A549 (cell line): Measurements from ENCODE around the gene WIPF3. TPM values are rescaled to one million over a fixed set of nuclear protein-coding genes. Genes with fewer than 3 reads are reported as not detected.

Experiments
- ATAC-seq, 2 experiments: fragments of 200-7000 bp in 1 of 2; fragments of >200 bp in 1 of 2; cut with Nextera tagmentation in 1 of 2; cut with Tn5 transposase in 1 of 2; 3 replicates each; pipeline versions ENCODE4 v1.8.0 to v1.9.1; 2018 to 2020; ENCODE audit warnings: mild to moderate bottlenecking in 1 of 2, moderate library complexity in 1 of 2
- CTCF ChIA-PET: fragments of 300-600 bp; sonication (Branson Sonifier 250); formaldehyde crosslinking; extraction: SDS; loops from one replicate; lab custom pipeline; 2021; ENCODE audit warnings: antibody characterized with exemption, inconsistent platforms; lab: Yijun Ruan, JAX
- POLR2A ChIA-PET: fragments of 350-600 bp; formaldehyde crosslinking; extraction: SDS; loops from one replicate; lab custom pipeline; 2021; ENCODE audit warnings: antibody characterized with exemption, inconsistent platforms; lab: Yijun Ruan, JAX
- DNase-seq, 2 experiments: peaks; one replicate each; pipeline versions ENCODE4 v3.0.0 to v3.0.0-alpha.2; 2011 to 2016; ENCODE audit warnings: low read depth in 1 of 2, low spot score in 1 of 2
- FAIRE-seq: peaks from 2 replicates; lab custom pipeline; 2011; peaks lifted over from hg19 to GRCh38; lab: Jason Lieb, UNC
- H3K27ac ChIP-seq, 2 experiments: fragments of >200 bp; sonication (Bioruptor Twin); formaldehyde crosslinking; 3 replicates each; pipeline ENCODE4 v1.5.1; 2016 to 2017
- H3K4me1 ChIP-seq: fragments of >200 bp; sonication (Bioruptor Twin); formaldehyde crosslinking; 3 replicates; pipeline ENCODE4 v1.6.1; 2016
- H3K4me2 ChIP-seq: fragments of >200 bp; sonication (Bioruptor Twin); formaldehyde crosslinking; 3 replicates; pipeline ENCODE4 v1.6.1; 2016
- H3K4me3 ChIP-seq: fragments of >200 bp; sonication (Bioruptor Twin); formaldehyde crosslinking; 3 replicates; pipeline ENCODE4 v1.5.1; 2016
- H3K9me3 ChIP-seq: fragments of >200 bp; sonication (Bioruptor Twin); formaldehyde crosslinking; 3 replicates; pipeline ENCODE4 v1.6.1; 2016
- CBX2 ChIP-seq: fragments of 200-600 bp; sonication (generic); IDR thresholded peaks from 2 replicates; pipeline ENCODE4 v1.6.1; 2016; ENCODE audit warnings: low read depth, mild to moderate bottlenecking, borderline replicate concordance
- CEBPB ChIP-seq, 2 experiments: fragments of >200 bp in 1 of 2; sonication (Bioruptor Twin) in 1 of 2; formaldehyde crosslinking in 1 of 2; IDR thresholded peaks; 2 replicates each; pipeline ENCODE4 v1.6.1; 2012 to 2016
- CHD2 ChIP-seq: fragments of 150-350 bp; IDR thresholded peaks from 2 replicates; pipeline ENCODE4 v1.6.1; 2014; ENCODE audit warnings: low read length; ENCODE audit not compliant: partially characterized antibody
- CHD4 ChIP-seq: fragments of 200-600 bp; sonication (generic); IDR thresholded peaks from 2 replicates; pipeline ENCODE4 v1.6.1; 2016; ENCODE audit warnings: antibody characterized with exemption, mild to moderate bottlenecking, borderline replicate concordance
- EHF ChIP-seq: fragments of 250-450 bp; sonication (Bioruptor Pico); IDR thresholded peaks from 2 replicates; pipeline ENCODE4 v1.5.0; 2020; ENCODE audit warnings: mild to moderate bottlenecking
- ESRRA ChIP-seq: fragments of 150-350 bp; IDR thresholded peaks from 2 replicates; pipeline ENCODE4 v1.6.1; 2014; ENCODE audit warnings: mild to moderate bottlenecking, low read length, borderline replicate concordance
- FOSL2 ChIP-seq, 2 experiments: fragments of 450-650 bp in 1 of 2; fragments of >200 bp in 1 of 2; sonication (Bioruptor Twin) in 1 of 2; formaldehyde crosslinking; IDR thresholded peaks; 2 replicates each; pipeline versions ENCODE4 v1.5.0 to v1.6.1; 2016 to 2020; ENCODE audit warnings: mild to moderate bottlenecking in 1 of 2, moderate library complexity in 1 of 2
- HOXB5 ChIP-seq: fragments of 250-450 bp; sonication (Bioruptor Pico); IDR thresholded peaks from 2 replicates; pipeline ENCODE4 v1.5.0; 2020; ENCODE audit warnings: mild to moderate bottlenecking, moderate library complexity
- JUN ChIP-seq, 2 experiments: fragments of >200 bp; sonication (Bioruptor Twin); formaldehyde crosslinking; IDR thresholded peaks; 2 replicates in 1 of 2; 3 replicates in 1 of 2; pipeline ENCODE4 v1.6.1; 2016 to 2017
- KDM5A ChIP-seq: fragments of 200-600 bp; sonication (generic); IDR thresholded peaks from 2 replicates; pipeline ENCODE4 v1.6.1; 2016; ENCODE audit warnings: antibody characterized with exemption, mild to moderate bottlenecking
- MAZ ChIP-seq: fragments of 150-350 bp; IDR thresholded peaks from 2 replicates; pipeline ENCODE4 v1.6.1; 2014; ENCODE audit warnings: antibody characterized with exemption, low read depth, low read length, borderline replicate concordance
- NR3C1 ChIP-seq: fragments of >200 bp; sonication (Bioruptor Twin); formaldehyde crosslinking; IDR thresholded peaks from 3 replicates; pipeline ENCODE4 v1.6.1; 2017
- PHF8 ChIP-seq: fragments of 200-600 bp; sonication (generic); IDR thresholded peaks from 2 replicates; pipeline ENCODE4 v1.6.1; 2016; ENCODE audit warnings: low read depth, mild to moderate bottlenecking, antibody characterized with exemption, moderate library complexity, borderline replicate concordance
- POLR2A ChIP-seq: IDR thresholded peaks from 2 replicates; pipeline ENCODE4 v1.6.1; 2012; ENCODE audit warnings: mild to moderate bottlenecking, low read length
- POLR2AphosphoS2 ChIP-seq: conservative IDR thresholded peaks from 2 replicates; pipeline ENCODE4 v1.6.1; 2012; ENCODE audit warnings: low read length, improper control_type of control experiment, inconsistent platforms
- RCOR1 ChIP-seq: fragments of 150-350 bp; IDR thresholded peaks from 2 replicates; pipeline ENCODE4 v1.6.1; 2014; ENCODE audit warnings: antibody characterized with exemption, low read length, low read depth
- RNF2 ChIP-seq: fragments of 200-600 bp; sonication (generic); IDR thresholded peaks from 2 replicates; pipeline ENCODE4 v1.6.1; 2016; ENCODE audit warnings: low read depth, mild to moderate bottlenecking, antibody characterized with exemption, moderate library complexity, borderline replicate concordance
- ZSCAN20 ChIP-seq: fragments of 250-450 bp; sonication (Bioruptor Pico); IDR thresholded peaks from 2 replicates; pipeline ENCODE4 v1.8.0; 2022; ENCODE audit warnings: mild to moderate bottlenecking, moderate library complexity
- WGBS: methylation state at CpG from one replicate; pipeline ENCODE4 v1.1.6; 2017; ENCODE audit errors: missing lambda C conversion rate; 5-methylcytosine and 5-hydroxymethylcytosine counted together
- polyA plus RNA-seq, 4 experiments: library from polyadenylated mRNA; depleted of rRNA in 3 of 4; stranded (reverse); fragments of >200 nt; fragmentation: RNase III in 1 of 4; extraction: RNeasy Plus Mini Kit Qiagen cat#74134 plus additional on column Dnase treatment in 1 of 4; gene quantifications; 2 replicates in 3 of 4; 3 replicates in 1 of 4; pipeline ENCODE4 v1.2.3, GENCODE V29; 2011 to 2017
- TF ChIP-seq, protein P1 (sequence below): fragments of >200 bp; sonication (Bioruptor Twin); formaldehyde crosslinking; IDR thresholded peaks from 3 replicates; pipeline ENCODE4 v1.5.1; 2016
- TF ChIP-seq, protein P2 (sequence below): fragments of 200-600 bp; sonication (generic); IDR thresholded peaks from 2 replicates; pipeline ENCODE4 v1.6.1; 2016; ENCODE audit warnings: antibody characterized with exemption, mild to moderate bottlenecking, moderate library complexity
- TF ChIP-seq, protein P3 (sequence below): IDR thresholded peaks from 2 replicates; pipeline ENCODE4 v1.6.1; 2012
- TF ChIP-seq, protein P4 (sequence below): IDR thresholded peaks from 2 replicates; pipeline ENCODE4 v1.6.1; 2012

The WIPF3 gene
- polyA plus RNA-seq, 2 of the 4 experiments (the other 2 are of a cell fraction): 0.10 to 0.30 TPM

DNA sequence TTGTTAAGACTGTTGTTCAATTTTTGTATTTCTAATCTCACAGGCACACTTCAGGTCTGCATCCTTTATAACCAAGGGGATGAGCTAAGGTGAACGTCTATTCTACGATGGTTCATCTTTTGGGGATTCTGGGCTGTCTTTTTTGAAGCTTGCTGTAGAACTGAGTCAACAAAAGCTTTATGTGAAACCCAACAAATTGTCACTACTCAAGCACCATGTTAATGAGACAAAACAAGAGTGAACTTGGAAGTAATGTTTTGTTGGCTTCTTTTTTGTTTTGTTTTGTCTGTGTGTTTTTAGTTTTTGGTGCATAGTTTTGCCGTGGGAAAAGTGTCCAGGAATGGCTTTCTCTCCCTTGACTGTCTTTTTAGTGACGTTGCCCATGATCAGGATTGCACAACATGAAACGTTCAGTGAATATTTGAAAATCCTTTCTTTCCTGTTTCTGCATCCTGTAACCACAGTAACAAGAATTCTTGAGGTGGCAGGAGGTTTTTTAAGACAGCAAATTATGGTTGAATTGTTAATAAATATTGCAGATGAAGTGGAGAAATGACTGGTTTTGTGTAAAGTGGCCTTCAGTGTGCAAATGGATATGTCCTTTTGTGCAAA, 65.6 kb downstream of the WIPF3 start:
- peak in 1 of 2 experiments; percentile 17 for DNase-seq
- Histone ChIP-seq H3K4me2 (peak overlapping the region; percentile 69), H3K27ac (no peak overlapping the region), H3K9me3 (no peaks in the 10 kb centered on the region), H3K4me3 (peak overlapping the region; percentile 36; the same call in 2 of the 3 replicates), H3K4me1 (no peaks in the 10 kb centered on the region; the same call in 2 of the 3 replicates)
- TF ChIP-seq PHF8 (no peak), CEBPB (IDR thresholded peaks at IDR 0.05) (0 out of 4 replicates have a peak, but pooled peaks of 1 of the 2 experiments have one; percentile 12)
- ChIA-PET CTCF (interaction anchor here (0.8 to 2.4 kb wide), 6 partner anchors 18 to 479 kb away, joined by 3 to 13 read pairs (median 3); no protein-coding TSS in a partner anchor), POLR2A (interaction anchor here (0.6 kb wide), 1 partner anchor 187 kb away, joined by 4 read pairs; no protein-coding TSS in a partner anchor)
- 61% methylated on average over 5 of the region's 5 CpGs for WGBS
- no peak for ATAC-seq
- no peak for FAIRE-seq

DNA sequence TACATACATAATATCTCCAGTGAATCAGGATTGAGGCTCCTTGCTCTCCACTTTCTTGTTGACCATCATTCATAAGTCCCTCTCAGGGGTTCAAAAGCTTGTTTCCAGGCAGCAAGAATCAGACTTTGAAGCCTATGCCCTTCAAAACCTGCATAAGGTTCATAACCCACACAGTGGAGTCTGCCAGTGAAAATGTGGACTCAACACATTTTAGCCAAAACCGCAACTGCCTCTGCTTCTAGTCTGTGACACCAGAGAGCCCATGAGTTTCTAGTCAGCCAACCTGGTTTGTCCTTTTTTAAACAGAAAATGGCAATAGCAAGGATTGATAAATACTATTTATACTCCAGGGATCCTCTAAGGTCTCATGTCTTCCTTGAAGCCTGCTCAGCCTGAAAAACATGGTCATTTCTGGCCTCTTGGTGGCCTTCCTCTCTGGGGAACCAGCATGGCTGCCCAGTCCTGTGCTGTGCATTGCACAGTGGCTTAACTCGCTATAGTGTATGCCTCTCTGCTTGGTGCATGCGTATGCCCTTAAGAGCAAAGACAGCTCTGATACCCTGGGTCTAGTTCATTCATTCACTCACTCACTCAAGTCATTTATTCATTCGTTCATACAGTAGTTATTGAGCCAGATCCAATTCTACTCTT, 67.5 kb downstream of the WIPF3 start:
- ChIA-PET POLR2A (no interaction called here), CTCF (interaction anchor here (0.7 to 2.4 kb wide), 8 partner anchors 9 to 238 kb away, joined by 3 to 13 read pairs (median 4); no protein-coding TSS in a partner anchor)
- Histone ChIP-seq H3K27ac (no peak overlapping the region), H3K9me3 (no peaks in the 10 kb centered on the region), H3K4me2 (no peak overlapping the region), H3K4me3 (no peak overlapping the region), H3K4me1 (no peaks in the 10 kb centered on the region; the same call in 2 of the 3 replicates)
- ATAC-seq (no peak), DNase-seq (no peak), FAIRE-seq (no peak)
- WGBS: 75% methylated on average over 4 of the region's 4 CpGs
- TF ChIP-seq, protein P1, sequence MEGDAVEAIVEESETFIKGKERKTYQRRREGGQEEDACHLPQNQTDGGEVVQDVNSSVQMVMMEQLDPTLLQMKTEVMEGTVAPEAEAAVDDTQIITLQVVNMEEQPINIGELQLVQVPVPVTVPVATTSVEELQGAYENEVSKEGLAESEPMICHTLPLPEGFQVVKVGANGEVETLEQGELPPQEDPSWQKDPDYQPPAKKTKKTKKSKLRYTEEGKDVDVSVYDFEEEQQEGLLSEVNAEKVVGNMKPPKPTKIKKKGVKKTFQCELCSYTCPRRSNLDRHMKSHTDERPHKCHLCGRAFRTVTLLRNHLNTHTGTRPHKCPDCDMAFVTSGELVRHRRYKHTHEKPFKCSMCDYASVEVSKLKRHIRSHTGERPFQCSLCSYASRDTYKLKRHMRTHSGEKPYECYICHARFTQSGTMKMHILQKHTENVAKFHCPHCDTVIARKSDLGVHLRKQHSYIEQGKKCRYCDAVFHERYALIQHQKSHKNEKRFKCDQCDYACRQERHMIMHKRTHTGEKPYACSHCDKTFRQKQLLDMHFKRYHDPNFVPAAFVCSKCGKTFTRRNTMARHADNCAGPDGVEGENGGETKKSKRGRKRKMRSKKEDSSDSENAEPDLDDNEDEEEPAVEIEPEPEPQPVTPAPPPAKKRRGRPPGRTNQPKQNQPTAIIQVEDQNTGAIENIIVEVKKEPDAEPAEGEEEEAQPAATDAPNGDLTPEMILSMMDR: no peak
- TF ChIP-seq ZSCAN20 (CRISPR knock-in tag): no peak
- TF ChIP-seq CHD2: no peak
- TF ChIP-seq KDM5A: no peak
- no peak for TF ChIP-seq JUN (IDR thresholded peaks at IDR 0.05)
- TF ChIP-seq RCOR1: no peak
- no peak for TF ChIP-seq RNF2
- TF ChIP-seq, protein P2, sequence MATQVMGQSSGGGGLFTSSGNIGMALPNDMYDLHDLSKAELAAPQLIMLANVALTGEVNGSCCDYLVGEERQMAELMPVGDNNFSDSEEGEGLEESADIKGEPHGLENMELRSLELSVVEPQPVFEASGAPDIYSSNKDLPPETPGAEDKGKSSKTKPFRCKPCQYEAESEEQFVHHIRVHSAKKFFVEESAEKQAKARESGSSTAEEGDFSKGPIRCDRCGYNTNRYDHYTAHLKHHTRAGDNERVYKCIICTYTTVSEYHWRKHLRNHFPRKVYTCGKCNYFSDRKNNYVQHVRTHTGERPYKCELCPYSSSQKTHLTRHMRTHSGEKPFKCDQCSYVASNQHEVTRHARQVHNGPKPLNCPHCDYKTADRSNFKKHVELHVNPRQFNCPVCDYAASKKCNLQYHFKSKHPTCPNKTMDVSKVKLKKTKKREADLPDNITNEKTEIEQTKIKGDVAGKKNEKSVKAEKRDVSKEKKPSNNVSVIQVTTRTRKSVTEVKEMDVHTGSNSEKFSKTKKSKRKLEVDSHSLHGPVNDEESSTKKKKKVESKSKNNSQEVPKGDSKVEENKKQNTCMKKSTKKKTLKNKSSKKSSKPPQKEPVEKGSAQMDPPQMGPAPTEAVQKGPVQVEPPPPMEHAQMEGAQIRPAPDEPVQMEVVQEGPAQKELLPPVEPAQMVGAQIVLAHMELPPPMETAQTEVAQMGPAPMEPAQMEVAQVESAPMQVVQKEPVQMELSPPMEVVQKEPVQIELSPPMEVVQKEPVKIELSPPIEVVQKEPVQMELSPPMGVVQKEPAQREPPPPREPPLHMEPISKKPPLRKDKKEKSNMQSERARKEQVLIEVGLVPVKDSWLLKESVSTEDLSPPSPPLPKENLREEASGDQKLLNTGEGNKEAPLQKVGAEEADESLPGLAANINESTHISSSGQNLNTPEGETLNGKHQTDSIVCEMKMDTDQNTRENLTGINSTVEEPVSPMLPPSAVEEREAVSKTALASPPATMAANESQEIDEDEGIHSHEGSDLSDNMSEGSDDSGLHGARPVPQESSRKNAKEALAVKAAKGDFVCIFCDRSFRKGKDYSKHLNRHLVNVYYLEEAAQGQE: no peak
- TF ChIP-seq, protein P3, sequence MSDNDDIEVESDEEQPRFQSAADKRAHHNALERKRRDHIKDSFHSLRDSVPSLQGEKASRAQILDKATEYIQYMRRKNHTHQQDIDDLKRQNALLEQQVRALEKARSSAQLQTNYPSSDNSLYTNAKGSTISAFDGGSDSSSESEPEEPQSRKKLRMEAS: no peak
- TF ChIP-seq HOXB5: no peak
- TF ChIP-seq CBX2: no peak
- TF ChIP-seq, protein P4, sequence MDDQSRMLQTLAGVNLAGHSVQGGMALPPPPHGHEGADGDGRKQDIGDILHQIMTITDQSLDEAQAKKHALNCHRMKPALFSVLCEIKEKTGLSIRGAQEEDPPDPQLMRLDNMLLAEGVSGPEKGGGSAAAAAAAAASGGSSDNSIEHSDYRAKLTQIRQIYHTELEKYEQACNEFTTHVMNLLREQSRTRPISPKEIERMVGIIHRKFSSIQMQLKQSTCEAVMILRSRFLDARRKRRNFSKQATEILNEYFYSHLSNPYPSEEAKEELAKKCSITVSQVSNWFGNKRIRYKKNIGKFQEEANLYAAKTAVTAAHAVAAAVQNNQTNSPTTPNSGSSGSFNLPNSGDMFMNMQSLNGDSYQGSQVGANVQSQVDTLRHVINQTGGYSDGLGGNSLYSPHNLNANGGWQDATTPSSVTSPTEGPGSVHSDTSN: no peak
- no peak for TF ChIP-seq NR3C1
- TF ChIP-seq POLR2AphosphoS2: no peak
- TF ChIP-seq CHD4: no peak
- TF ChIP-seq EHF (CRISPR knock-in tag): no peak
- no peak for TF ChIP-seq ESRRA
- TF ChIP-seq POLR2A: no peak
- TF ChIP-seq FOSL2 (IDR thresholded peaks at IDR 0.05): no peak
- no peak for TF ChIP-seq FOSL2 (CRISPR knock-in tag; IDR thresholded peaks at IDR 0.05)
- no peak for TF ChIP-seq MAZ
